Neural progenitor cell (in vitro differentiated cells): ENCODE results near the gene ADCY9. TPM values are rescaled to one million over a fixed set of nuclear protein-coding genes. Genes with fewer than 3 reads are reported as not detected.

ENCODE experiments used
- DNase-seq: peaks from one replicate; pipeline ENCODE4 v3.0.0-alpha.2; 2016; ENCODE audit warnings: low spot score
- H2AFZ ChIP-seq: fragments of 200-600 bp; sonication (generic); replicated peaks from 2 replicates; pipeline ENCODE4 v1.6.1; 2016; ENCODE audit warnings: antibody characterized with exemption
- H3F3A ChIP-seq: fragments of 200-600 bp; sonication (generic); 2 replicates; pipeline ENCODE4 v1.6.1; 2016; ENCODE audit warnings: antibody characterized with exemption, low read depth
- H3K27ac ChIP-seq: fragments of 200-600 bp; sonication (generic); 2 replicates; pipeline ENCODE4 v1.5.1; 2016; ENCODE audit warnings: mild to moderate bottlenecking
- H3K27me3 ChIP-seq: fragments of 200-600 bp; sonication (generic); 2 replicates; pipeline ENCODE4 v1.6.1; 2016; ENCODE audit warnings: mild to moderate bottlenecking, moderate library complexity
- H3K36me3 ChIP-seq: fragments of 200-600 bp; sonication (generic); 2 replicates; pipeline ENCODE4 v1.5.1; 2016
- H3K4me1 ChIP-seq: fragments of 200-600 bp; sonication (generic); 2 replicates; pipeline ENCODE4 v1.6.1; 2016; ENCODE audit warnings: mixed run types
- H3K4me2 ChIP-seq: fragments of 200-600 bp; sonication (generic); 2 replicates; pipeline ENCODE4 v1.6.1; 2016
- H3K4me3 ChIP-seq: fragments of 200-600 bp; sonication (generic); 2 replicates; pipeline ENCODE4 v1.5.1; 2016
- H3K79me2 ChIP-seq: fragments of 200-600 bp; sonication (generic); 2 replicates; pipeline ENCODE4 v1.6.1; 2016; ENCODE audit warnings: low read depth
- H3K9ac ChIP-seq: fragments of 200-600 bp; sonication (generic); 2 replicates; pipeline ENCODE4 v1.6.1; 2016
- H3K9me3 ChIP-seq: fragments of 200-600 bp; sonication (generic); 2 replicates; pipeline ENCODE4 v1.5.1; 2016; ENCODE audit warnings: low read depth
- H4K20me1 ChIP-seq: fragments of 200-600 bp; sonication (generic); 2 replicates; pipeline ENCODE4 v1.6.1; 2016; ENCODE audit warnings: low read depth
- H3K27ac Mint-ChIP-seq: 3 replicates; pipeline ENCODE4 v1.8.0; 2021; ENCODE audit warnings: mixed read lengths
- H3K27me3 Mint-ChIP-seq: 2 replicates; pipeline ENCODE4 v1.8.0; 2022; ENCODE audit warnings: low read depth, mild to moderate bottlenecking, inconsistent platforms, moderate library complexity, mixed read lengths; ENCODE audit not compliant: insufficient read depth
- H3K36me3 Mint-ChIP-seq: 3 replicates; pipeline ENCODE4 v1.8.0; 2021; ENCODE audit warnings: mixed read lengths
- H3K4me1 Mint-ChIP-seq: 3 replicates; pipeline ENCODE4 v1.8.0; 2021; ENCODE audit warnings: mixed read lengths
- H3K4me3 Mint-ChIP-seq: 3 replicates; pipeline ENCODE4 v1.8.0; 2021; ENCODE audit warnings: mild to moderate bottlenecking, moderate library complexity, mixed read lengths
- H3K9me3 Mint-ChIP-seq: 3 replicates; pipeline ENCODE4 v1.8.0; 2020; ENCODE audit warnings: mixed read lengths
- CTCF ChIP-seq: fragments of 200-600 bp; sonication (generic); IDR thresholded peaks from 2 replicates; pipeline ENCODE4 v1.5.1; 2017; ENCODE audit warnings: antibody characterized with exemption, mild to moderate bottlenecking
- EZH2 ChIP-seq: fragments of 200-600 bp; sonication (generic); IDR thresholded peaks from 2 replicates; pipeline ENCODE4 v1.6.1; 2017; ENCODE audit warnings: antibody characterized with exemption, mild to moderate bottlenecking, moderate library complexity
- EZH2phosphoT487 ChIP-seq: fragments of 200-600 bp; sonication (generic); IDR thresholded peaks from 2 replicates; pipeline ENCODE4 v1.6.1; 2017; ENCODE audit warnings: antibody characterized with exemption
- total RNA-seq: library from RNA; depleted of rRNA; stranded (reverse); fragments of >200 nt; gene quantifications from 2 replicates; pipeline ENCODE4 v1.2.3, GENCODE V29; 2015; ENCODE audit warnings: low replicate concordance

ADCY9 gene
- total RNA-seq, 1 donor from 2014 or later, result 1.2 TPM

GRCh38 chr16:4064950-4065352 is 51.3 kb downstream of the ADCY9 start:
- no peak overlapping the region for H3K9ac ChIP-seq
- no peaks in the 10 kb centered on the region for H3K36me3 Mint-ChIP-seq
- no peaks in the 10 kb centered on the region for H3K79me2 ChIP-seq
- no peaks in the 10 kb centered on the region for H4K20me1 ChIP-seq
- TF ChIP-seq CTCF, result no peak
- no peak for TF ChIP-seq EZH2
- TF ChIP-seq EZH2phosphoT487, result no peak
- no peaks in the 10 kb centered on the region for H3F3A ChIP-seq
- DNase-seq, result no peak
- H3K36me3 ChIP-seq, result no peaks in the 10 kb centered on the region
- peaks cover 22% of the 10 kb centered on the region for H3K9me3 Mint-ChIP-seq
- no peak overlapping the region for H3K27ac ChIP-seq
- no peak overlapping the region for H2AFZ ChIP-seq
- no peaks in the 10 kb centered on the region for H3K27me3 ChIP-seq
- H3K4me3 ChIP-seq, result no peak overlapping the region
- no peaks in the 10 kb centered on the region for H3K27me3 Mint-ChIP-seq
- H3K4me1 ChIP-seq, result no peaks in the 10 kb centered on the region
- peaks cover 7% of the 10 kb centered on the region for H3K9me3 ChIP-seq
- no peak overlapping the region for H3K4me3 Mint-ChIP-seq
- H3K27ac Mint-ChIP-seq, result no peak overlapping the region
- peaks cover 2% of the 10 kb centered on the region for H3K4me1 Mint-ChIP-seq
- no peak overlapping the region for H3K4me2 ChIP-seq

GRCh38 chr16:4062212-4062802 is 53.9 kb downstream of the ADCY9 start:
- Histone ChIP-seq H4K20me1 (no peaks in the 10 kb centered on the region), H3K27me3 (no peaks in the 10 kb centered on the region), H3K9ac (no peak overlapping the region), H3K4me2 (no peak overlapping the region), H3K4me1 (no peaks in the 10 kb centered on the region), H3K27ac (no peak overlapping the region), H3K79me2 (no peaks in the 10 kb centered on the region), H3F3A (no peaks in the 10 kb centered on the region), H3K4me3 (no peak overlapping the region), H2AFZ (no peak overlapping the region), H3K36me3 (no peaks in the 10 kb centered on the region), H3K9me3 (peaks cover 7% of the 10 kb centered on the region)
- TF ChIP-seq CTCF (no peak), EZH2 (no peak), EZH2phosphoT487 (no peak)
- no peak for DNase-seq
- H3K27ac Mint-ChIP-seq, result no peak overlapping the region
- H3K4me1 Mint-ChIP-seq, result peaks cover 2% of the 10 kb centered on the region
- H3K4me3 Mint-ChIP-seq, result no peak overlapping the region
- H3K9me3 Mint-ChIP-seq, result peaks cover 28% of the 10 kb centered on the region
- no peaks in the 10 kb centered on the region for H3K36me3 Mint-ChIP-seq
- H3K27me3 Mint-ChIP-seq, result no peaks in the 10 kb centered on the region

- Histone ChIP-seq H2AFZ (no peak overlapping the region), H3K79me2 (no peaks in the 10 kb centered on the region), H3K27ac (no peak overlapping the region), H3K9me3 (peaks cover 7% of the 10 kb centered on the region), H3K4me2 (no peak overlapping the region), H4K20me1 (no peaks in the 10 kb centered on the region), H3K4me1 (no peaks in the 10 kb centered on the region), H3K4me3 (no peak overlapping the region), H3K36me3 (no peaks in the 10 kb centered on the region), H3K27me3 (no peaks in the 10 kb centered on the region), H3F3A (no peaks in the 10 kb centered on the region), H3K9ac (no peak overlapping the region)
- no peak for DNase-seq
- Mint-ChIP-seq H3K4me3 (no peak overlapping the region), H3K36me3 (no peaks in the 10 kb centered on the region), H3K4me1 (no peaks in the 10 kb centered on the region), H3K9me3 (peaks cover 28% of the 10 kb centered on the region), H3K27ac (no peak overlapping the region), H3K27me3 (no peaks in the 10 kb centered on the region)
- TF ChIP-seq EZH2phosphoT487 (no peak), EZH2 (no peak), CTCF (no peak)
Measured at GRCh38 chr16:4060823-4061222, 55.4 kb downstream of the ADCY9 start.
